Skeletal muscle cell (primary cell): Measurements from ENCODE around the gene ITK.
"Not testable (repeated sequence)": the region's sequence is repeated elsewhere in the genome, so short reads cannot be mapped to it uniquely, and the experiment has no call there.

Source experiments
- DNase-seq: peaks from one replicate; pipeline ENCODE4 v3.0.0-alpha.2; 2010; ENCODE audit warnings: low read depth
- H3K4me3 ChIP-seq: 2 replicates; pipeline ENCODE4 v1.5.1; 2011; ENCODE audit warnings: low read depth, mild to moderate bottlenecking, control low read depth, low read length, moderate library complexity

ITK gene

GRCh38 chr5:157201857-157202256 lies 21.2 kb downstream of the ITK start:
- DNase-seq: no peak
- no peak overlapping the region for H3K4me3 ChIP-seq

- DNase-seq: no peak
- H3K4me3 ChIP-seq: no peak overlapping the region
These were observed 22.8 kb downstream of the ITK start for GRCh38 chr5:157203417-157203816.

GRCh38 chr5:157204765-157205164 lies 24.1 kb downstream of the ITK start:
- DNase-seq: no peak
- no peak overlapping the region for H3K4me3 ChIP-seq

GRCh38 chr5:157205708-157206107 lies 25.1 kb downstream of the ITK start:
- H3K4me3 ChIP-seq: no peak overlapping the region
- no peak for DNase-seq

GRCh38 chr5:157210652-157211051 lies 30.0 kb downstream of the ITK start:
- H3K4me3 ChIP-seq: not testable (repeated sequence)
- peak; percentile 25 for DNase-seq

GRCh38 chr5:157212307-157212706 lies 31.7 kb downstream of the ITK start:
- no peak overlapping the region for H3K4me3 ChIP-seq

GRCh38 chr5:157213527-157214243 lies 33.0 kb downstream of the ITK start:
- DNase-seq: no peak
- H3K4me3 ChIP-seq: no peak overlapping the region

More at GRCh38 chr5:157212307-157212706, 31.7 kb downstream of the ITK start:
- DNase-seq: no peak

- no peak overlapping the region for H3K4me3 ChIP-seq
- DNase-seq: no peak
These were observed 33.8 kb downstream of the ITK start for GRCh38 chr5:157214415-157214814.

- no peak overlapping the region for H3K4me3 ChIP-seq
- DNase-seq: no peak
These were observed 34.3 kb downstream of the ITK start for GRCh38 chr5:157214861-157215513.

GRCh38 chr5:157215514-157216167 lies 35.0 kb downstream of the ITK start:
- DNase-seq: no peak
- H3K4me3 ChIP-seq: no peak overlapping the region

- no peak overlapping the region for H3K4me3 ChIP-seq
- DNase-seq: no peak
These were observed 35.9 kb downstream of the ITK start for GRCh38 chr5:157216391-157217142.

GRCh38 chr5:157217289-157218024 lies 36.8 kb downstream of the ITK start:
- H3K4me3 ChIP-seq: no peak overlapping the region
- no peak for DNase-seq

GRCh38 chr5:157219491-157220271 lies 39.0 kb downstream of the ITK start:
- H3K4me3 ChIP-seq: no peak overlapping the region
- DNase-seq: no peak

- no peak overlapping the region for H3K4me3 ChIP-seq
- no peak for DNase-seq
These were observed 41.3 kb downstream of the ITK start for GRCh38 chr5:157221959-157222358.

GRCh38 chr5:157222506-157223230 lies 42.0 kb downstream of the ITK start:
- no peak overlapping the region for H3K4me3 ChIP-seq
- peak; percentile 20 for DNase-seq

- DNase-seq: no peak
- H3K4me3 ChIP-seq: no peak overlapping the region
These were observed 45.1 kb downstream of the ITK start for GRCh38 chr5:157225469-157226422.

- no peak for DNase-seq
- no peak overlapping the region for H3K4me3 ChIP-seq
These were observed 50.0 kb downstream of the ITK start for GRCh38 chr5:157230610-157231009.
